Vagina (tissue), 2 donors: ENCODE measurements around the gene ZNF555.

Source experiments
- POLR2A ChIP-seq, 2 donors: fragments of 450-650 bp; IDR thresholded peaks; one replicate each; pipeline ENCODE4 v1.6.1; 2017; ENCODE audit warnings: antibody characterized with exemption in 2 of 2, mild to moderate bottlenecking in 2 of 2, moderate library complexity in 2 of 2
- POLR2AphosphoS5 ChIP-seq, 2 donors: sonication (generic); formaldehyde crosslinking; IDR thresholded peaks; one replicate each; pipeline ENCODE4 v1.9.0; 2017; ENCODE audit warnings: antibody characterized with exemption in 2 of 2, mild to moderate bottlenecking in 2 of 2, low read depth in 1 of 2; ENCODE audit not compliant: insufficient read depth in 1 of 2
- TF ChIP-seq, protein P1 (sequence below), 3 experiments: fragments of 450-650 bp in 2 of 3; fragments of 200-600 bp in 1 of 3; sonication (generic) in 1 of 3; IDR thresholded peaks; one replicate each; pipeline ENCODE4 v1.5.1; 2017 to 2019; ENCODE audit warnings: antibody characterized with exemption in 3 of 3, mild to moderate bottlenecking in 2 of 3, moderate library complexity in 2 of 3

DNA sequence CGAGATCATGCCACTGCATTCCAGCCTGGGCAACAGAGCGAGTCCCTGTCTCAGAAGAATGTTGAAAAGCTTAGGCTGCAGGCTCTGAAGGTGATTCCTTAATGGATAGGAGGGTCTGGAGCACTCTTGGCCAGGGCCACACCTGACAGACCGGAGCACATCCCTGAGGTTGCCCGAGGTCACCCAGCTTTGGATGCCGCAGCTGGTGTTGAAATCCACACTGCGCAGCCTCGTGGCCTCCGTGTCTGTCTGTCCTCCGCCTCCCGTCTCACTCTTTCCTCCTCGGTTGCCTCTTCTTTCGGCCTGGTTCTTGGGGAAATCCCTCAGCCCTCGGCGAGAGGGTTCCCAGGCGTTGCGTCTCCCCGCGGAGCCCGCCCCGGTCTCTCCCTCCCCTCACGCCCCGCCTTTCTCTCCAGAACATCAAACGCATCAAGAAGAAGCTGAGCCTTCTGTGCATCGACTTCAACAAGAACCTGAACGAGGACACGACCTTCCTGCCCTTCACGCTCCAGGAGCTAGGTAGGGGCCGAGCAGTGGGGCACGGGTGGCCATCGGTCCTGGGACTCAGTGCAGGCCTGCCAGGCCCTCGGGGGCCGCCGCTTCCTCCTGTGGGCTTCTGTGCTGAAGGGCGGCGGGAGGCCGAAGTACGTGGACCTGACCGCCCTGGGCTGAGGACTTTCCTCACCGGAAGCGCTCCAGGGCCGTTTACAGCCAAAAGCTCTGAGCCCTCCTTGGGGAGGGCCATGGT, 41.8 kb upstream of the ZNF555 start:
- TF ChIP-seq, protein P1, sequence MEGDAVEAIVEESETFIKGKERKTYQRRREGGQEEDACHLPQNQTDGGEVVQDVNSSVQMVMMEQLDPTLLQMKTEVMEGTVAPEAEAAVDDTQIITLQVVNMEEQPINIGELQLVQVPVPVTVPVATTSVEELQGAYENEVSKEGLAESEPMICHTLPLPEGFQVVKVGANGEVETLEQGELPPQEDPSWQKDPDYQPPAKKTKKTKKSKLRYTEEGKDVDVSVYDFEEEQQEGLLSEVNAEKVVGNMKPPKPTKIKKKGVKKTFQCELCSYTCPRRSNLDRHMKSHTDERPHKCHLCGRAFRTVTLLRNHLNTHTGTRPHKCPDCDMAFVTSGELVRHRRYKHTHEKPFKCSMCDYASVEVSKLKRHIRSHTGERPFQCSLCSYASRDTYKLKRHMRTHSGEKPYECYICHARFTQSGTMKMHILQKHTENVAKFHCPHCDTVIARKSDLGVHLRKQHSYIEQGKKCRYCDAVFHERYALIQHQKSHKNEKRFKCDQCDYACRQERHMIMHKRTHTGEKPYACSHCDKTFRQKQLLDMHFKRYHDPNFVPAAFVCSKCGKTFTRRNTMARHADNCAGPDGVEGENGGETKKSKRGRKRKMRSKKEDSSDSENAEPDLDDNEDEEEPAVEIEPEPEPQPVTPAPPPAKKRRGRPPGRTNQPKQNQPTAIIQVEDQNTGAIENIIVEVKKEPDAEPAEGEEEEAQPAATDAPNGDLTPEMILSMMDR (IDR thresholded peaks at IDR 0.05) = no peak
- TF ChIP-seq POLR2AphosphoS5 (IDR thresholded peaks at IDR 0.05; ENCODE audit: insufficient read depth in 1 of 2, low read depth in 1 of 2) (no peak), POLR2A (IDR thresholded peaks at IDR 0.05) (no peak)
